Measurements from ENCODE around the gene GNA14.

The GNA14 gene

DNA sequence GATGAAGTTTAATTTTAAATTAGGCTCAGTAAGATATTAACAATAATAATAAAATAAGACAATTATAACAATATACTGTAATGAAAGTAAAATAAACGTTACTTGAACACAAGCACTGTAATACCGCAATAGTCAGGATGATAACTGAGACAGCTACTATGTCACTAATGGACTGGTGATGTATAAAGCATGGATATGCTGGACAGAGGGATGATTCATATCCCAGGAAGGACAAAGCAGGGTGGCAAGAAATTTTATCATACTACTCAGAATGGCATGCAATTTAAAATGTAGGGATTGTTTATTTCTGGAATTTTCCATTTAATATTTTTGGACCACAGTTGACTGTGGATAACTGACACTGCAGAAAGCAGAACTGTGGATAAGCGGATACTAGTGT is 273.9 kb downstream of the GNA14 start:
- H3K9me3 ChIP-seq (ENCODE audit: control insufficient read depth, insufficient read depth, low read depth, low read length) = no peaks in the 10 kb centered on the region
- peaks cover 0 to 21% of the 10 kb centered on the region in 2 experiments; a peak in 2 of 3 replicates for H3K36me3 ChIP-seq (ENCODE audit: control insufficient read depth in 2 of 2, insufficient read depth in 1 of 2, low read length in 2 of 2)
- no peak overlapping the region for H3K27ac ChIP-seq (ENCODE audit: extremely low read depth, low read depth, low read length)
- ChIA-PET POLR2A (no interaction called here), CTCF (interaction anchor here (0.5 kb wide), 1 partner anchor 80 kb away, joined by 6 read pairs; no protein-coding TSS in a partner anchor)
- H3K4me3 ChIP-seq (ENCODE audit: low read depth, low read length) = no peak overlapping the region
- H3K4me1 ChIP-seq (ENCODE audit: control insufficient read depth, insufficient read depth, low read length) = no peaks in the 10 kb centered on the region
- TF ChIP-seq ZNF558 (tag by site-specific recombination; IDR thresholded peaks at IDR 0.05) = no peak
- TF ChIP-seq, protein P1, sequence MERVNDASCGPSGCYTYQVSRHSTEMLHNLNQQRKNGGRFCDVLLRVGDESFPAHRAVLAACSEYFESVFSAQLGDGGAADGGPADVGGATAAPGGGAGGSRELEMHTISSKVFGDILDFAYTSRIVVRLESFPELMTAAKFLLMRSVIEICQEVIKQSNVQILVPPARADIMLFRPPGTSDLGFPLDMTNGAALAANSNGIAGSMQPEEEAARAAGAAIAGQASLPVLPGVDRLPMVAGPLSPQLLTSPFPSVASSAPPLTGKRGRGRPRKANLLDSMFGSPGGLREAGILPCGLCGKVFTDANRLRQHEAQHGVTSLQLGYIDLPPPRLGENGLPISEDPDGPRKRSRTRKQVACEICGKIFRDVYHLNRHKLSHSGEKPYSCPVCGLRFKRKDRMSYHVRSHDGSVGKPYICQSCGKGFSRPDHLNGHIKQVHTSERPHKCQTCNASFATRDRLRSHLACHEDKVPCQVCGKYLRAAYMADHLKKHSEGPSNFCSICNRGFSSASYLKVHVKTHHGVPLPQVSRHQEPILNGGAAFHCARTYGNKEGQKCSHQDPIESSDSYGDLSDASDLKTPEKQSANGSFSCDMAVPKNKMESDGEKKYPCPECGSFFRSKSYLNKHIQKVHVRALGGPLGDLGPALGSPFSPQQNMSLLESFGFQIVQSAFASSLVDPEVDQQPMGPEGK (tag by site-specific recombination; IDR thresholded peaks at IDR 0.05) = no peak
- TF ChIP-seq, protein P2, sequence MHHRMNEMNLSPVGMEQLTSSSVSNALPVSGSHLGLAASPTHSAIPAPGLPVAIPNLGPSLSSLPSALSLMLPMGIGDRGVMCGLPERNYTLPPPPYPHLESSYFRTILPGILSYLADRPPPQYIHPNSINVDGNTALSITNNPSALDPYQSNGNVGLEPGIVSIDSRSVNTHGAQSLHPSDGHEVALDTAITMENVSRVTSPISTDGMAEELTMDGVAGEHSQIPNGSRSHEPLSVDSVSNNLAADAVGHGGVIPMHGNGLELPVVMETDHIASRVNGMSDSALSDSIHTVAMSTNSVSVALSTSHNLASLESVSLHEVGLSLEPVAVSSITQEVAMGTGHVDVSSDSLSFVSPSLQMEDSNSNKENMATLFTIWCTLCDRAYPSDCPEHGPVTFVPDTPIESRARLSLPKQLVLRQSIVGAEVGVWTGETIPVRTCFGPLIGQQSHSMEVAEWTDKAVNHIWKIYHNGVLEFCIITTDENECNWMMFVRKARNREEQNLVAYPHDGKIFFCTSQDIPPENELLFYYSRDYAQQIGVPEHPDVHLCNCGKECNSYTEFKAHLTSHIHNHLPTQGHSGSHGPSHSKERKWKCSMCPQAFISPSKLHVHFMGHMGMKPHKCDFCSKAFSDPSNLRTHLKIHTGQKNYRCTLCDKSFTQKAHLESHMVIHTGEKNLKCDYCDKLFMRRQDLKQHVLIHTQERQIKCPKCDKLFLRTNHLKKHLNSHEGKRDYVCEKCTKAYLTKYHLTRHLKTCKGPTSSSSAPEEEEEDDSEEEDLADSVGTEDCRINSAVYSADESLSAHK (tag by site-specific recombination; IDR thresholded peaks at IDR 0.05) = no peak
- TF ChIP-seq, protein P3, sequence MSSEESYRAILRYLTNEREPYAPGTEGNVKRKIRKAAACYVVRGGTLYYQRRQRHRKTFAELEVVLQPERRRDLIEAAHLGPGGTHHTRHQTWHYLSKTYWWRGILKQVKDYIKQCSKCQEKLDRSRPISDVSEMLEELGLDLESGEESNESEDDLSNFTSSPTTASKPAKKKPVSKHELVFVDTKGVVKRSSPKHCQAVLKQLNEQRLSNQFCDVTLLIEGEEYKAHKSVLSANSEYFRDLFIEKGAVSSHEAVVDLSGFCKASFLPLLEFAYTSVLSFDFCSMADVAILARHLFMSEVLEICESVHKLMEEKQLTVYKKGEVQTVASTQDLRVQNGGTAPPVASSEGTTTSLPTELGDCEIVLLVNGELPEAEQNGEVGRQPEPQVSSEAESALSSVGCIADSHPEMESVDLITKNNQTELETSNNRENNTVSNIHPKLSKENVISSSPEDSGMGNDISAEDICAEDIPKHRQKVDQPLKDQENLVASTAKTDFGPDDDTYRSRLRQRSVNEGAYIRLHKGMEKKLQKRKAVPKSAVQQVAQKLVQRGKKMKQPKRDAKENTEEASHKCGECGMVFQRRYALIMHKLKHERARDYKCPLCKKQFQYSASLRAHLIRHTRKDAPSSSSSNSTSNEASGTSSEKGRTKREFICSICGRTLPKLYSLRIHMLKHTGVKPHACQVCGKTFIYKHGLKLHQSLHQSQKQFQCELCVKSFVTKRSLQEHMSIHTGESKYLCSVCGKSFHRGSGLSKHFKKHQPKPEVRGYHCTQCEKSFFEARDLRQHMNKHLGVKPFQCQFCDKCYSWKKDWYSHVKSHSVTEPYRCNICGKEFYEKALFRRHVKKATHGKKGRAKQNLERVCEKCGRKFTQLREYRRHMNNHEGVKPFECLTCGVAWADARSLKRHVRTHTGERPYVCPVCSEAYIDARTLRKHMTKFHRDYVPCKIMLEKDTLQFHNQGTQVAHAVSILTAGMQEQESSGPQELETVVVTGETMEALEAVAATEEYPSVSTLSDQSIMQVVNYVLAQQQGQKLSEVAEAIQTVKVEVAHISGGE (tag by site-specific recombination; conservative IDR thresholded peaks at IDR 0.05; ENCODE audit: low read depth) = no peak
- TF ChIP-seq ZNF624 (tag by site-specific recombination; IDR thresholded peaks at IDR 0.05) = no peak
- no peak for TF ChIP-seq ZNF629 (tag by site-specific recombination; IDR thresholded peaks at IDR 0.05)
- no peak for TF ChIP-seq ZNF530 (tag by site-specific recombination; IDR thresholded peaks at IDR 0.05; ENCODE audit: low read depth)
- TF ChIP-seq, protein P4, sequence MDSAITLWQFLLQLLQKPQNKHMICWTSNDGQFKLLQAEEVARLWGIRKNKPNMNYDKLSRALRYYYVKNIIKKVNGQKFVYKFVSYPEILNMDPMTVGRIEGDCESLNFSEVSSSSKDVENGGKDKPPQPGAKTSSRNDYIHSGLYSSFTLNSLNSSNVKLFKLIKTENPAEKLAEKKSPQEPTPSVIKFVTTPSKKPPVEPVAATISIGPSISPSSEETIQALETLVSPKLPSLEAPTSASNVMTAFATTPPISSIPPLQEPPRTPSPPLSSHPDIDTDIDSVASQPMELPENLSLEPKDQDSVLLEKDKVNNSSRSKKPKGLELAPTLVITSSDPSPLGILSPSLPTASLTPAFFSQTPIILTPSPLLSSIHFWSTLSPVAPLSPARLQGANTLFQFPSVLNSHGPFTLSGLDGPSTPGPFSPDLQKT (IDR thresholded peaks at IDR 0.05; ENCODE audit: borderline replicate concordance, low read depth, low read length) = no peak
- TF ChIP-seq EGR2 (tag by site-specific recombination; IDR thresholded peaks at IDR 0.05; ENCODE audit: low read depth) = no peak
- TF ChIP-seq ZNF132 (tag by site-specific recombination; IDR thresholded peaks at IDR 0.05; ENCODE audit: borderline replicate concordance) = no peak
- no peak for TF ChIP-seq ZNF776 (tag by site-specific recombination; IDR thresholded peaks at IDR 0.05; ENCODE audit: borderline replicate concordance)
- no peak for TF ChIP-seq ZNF654 (tag by site-specific recombination; IDR thresholded peaks at IDR 0.05; ENCODE audit: low read depth)
- TF ChIP-seq, protein P5, sequence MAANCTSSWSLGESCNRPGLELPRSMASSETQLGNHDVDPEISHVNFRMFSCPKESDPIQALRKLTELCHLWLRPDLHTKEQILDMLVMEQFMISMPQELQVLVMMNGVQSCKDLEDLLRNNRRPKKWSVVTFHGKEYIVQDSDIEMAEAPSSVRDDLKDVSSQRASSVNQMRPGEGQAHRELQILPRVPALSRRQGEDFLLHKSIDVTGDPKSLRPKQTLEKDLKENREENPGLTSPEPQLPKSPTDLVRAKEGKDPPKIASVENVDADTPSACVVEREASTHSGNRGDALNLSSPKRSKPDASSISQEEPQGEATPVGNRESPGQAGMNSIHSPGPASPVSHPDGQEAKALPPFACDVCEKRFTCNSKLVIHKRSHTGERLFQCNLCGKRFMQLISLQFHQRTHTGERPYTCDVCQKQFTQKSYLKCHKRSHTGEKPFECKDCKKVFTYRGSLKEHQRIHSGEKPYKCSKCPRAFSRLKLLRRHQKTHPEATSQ (tag by site-specific recombination; IDR thresholded peaks at IDR 0.05) = no peak
- no peak for TF ChIP-seq ZNF324 (tag by site-specific recombination; IDR thresholded peaks at IDR 0.05)
- no peak for TF ChIP-seq GFI1B (tag by site-specific recombination; IDR thresholded peaks at IDR 0.05)
- TF ChIP-seq ZBTB21 (tag by site-specific recombination; IDR thresholded peaks at IDR 0.05) = no peak
- TF ChIP-seq, protein P6, sequence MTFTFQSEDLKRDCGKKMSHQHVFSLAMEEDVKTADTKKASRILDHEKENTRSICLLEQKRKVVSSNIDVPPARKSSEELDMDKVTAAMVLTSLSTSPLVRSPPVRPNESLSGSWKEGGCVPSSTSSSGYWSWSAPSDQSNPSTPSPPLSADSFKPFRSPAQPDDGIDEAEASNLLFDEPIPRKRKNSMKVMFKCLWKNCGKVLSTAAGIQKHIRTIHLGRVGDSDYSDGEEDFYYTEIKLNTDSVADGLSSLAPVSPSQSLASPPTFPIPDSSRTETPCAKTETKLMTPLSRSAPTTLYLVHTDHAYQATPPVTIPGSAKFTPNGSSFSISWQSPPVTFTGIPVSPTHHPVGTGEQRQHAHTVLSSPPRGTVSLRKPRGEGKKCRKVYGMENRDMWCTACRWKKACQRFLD (tag by site-specific recombination; IDR thresholded peaks at IDR 0.05) = no peak
- TF ChIP-seq ZFHX2 (tag by site-specific recombination; conservative IDR thresholded peaks at IDR 0.05) = no peak
- no peak for TF ChIP-seq ZNF76 (tag by site-specific recombination; IDR thresholded peaks at IDR 0.05; ENCODE audit: borderline replicate concordance, low read depth)
- TF ChIP-seq ZNF221 (tag by site-specific recombination; IDR thresholded peaks at IDR 0.05; ENCODE audit: borderline replicate concordance) = no peak
